GM12878 (cell line): ENCODE measurements around the gene NUDT3.

Experiments
- CTCF ChIP-seq, 3 experiments: IDR thresholded peaks in 2 of 3; conservative IDR thresholded peaks in 1 of 3; 2 replicates each; pipeline ENCODE4 v1.5.1; 2011; ENCODE audit warnings: low read depth in 3 of 3, low read length in 3 of 3, mild to moderate bottlenecking in 3 of 3, control low read depth in 2 of 3, moderate library complexity in 2 of 3, inconsistent platforms in 1 of 3, mixed read lengths in 1 of 3; ENCODE audit not compliant: control insufficient read depth in 2 of 3, insufficient read depth in 1 of 3; ENCODE audit errors: extremely low read depth in 1 of 3
- HDAC6 ChIP-seq: fragments of 200-600 bp; sonication (generic); IDR thresholded peaks from one replicate; pipeline ENCODE4 v1.8.0; 2017; ENCODE audit warnings: antibody characterized with exemption; ENCODE audit not compliant: unreplicated experiment
- IKZF2 ChIP-seq, 2 experiments: fragments of 450-650 bp; IDR thresholded peaks; 2 replicates each; pipeline ENCODE4 v1.6.1; 2017; ENCODE audit warnings: mild to moderate bottlenecking in 2 of 2, moderate library complexity in 2 of 2
- MLLT1 ChIP-seq: fragments of 450-650 bp; IDR thresholded peaks from 2 replicates; pipeline ENCODE4 v1.6.1; 2016; ENCODE audit warnings: mild to moderate bottlenecking
- MXI1 ChIP-seq: fragments of 150-350 bp; IDR thresholded peaks from 2 replicates; pipeline ENCODE4 v1.6.1; 2011; ENCODE audit warnings: low read depth, mild to moderate bottlenecking, inconsistent platforms, low read length, improper control_type of control experiment
- RAD21 ChIP-seq: IDR thresholded peaks from 2 replicates; pipeline ENCODE4 v1.6.1; 2011; ENCODE audit warnings: mild to moderate bottlenecking, low read depth, low read length, moderate library complexity; ENCODE audit not compliant: insufficient read depth
- REST ChIP-seq: IDR thresholded peaks from 2 replicates; pipeline ENCODE4 v1.6.1; 2012; ENCODE audit warnings: mild to moderate bottlenecking, low read depth, low read length
- SRF ChIP-seq, 2 experiments: IDR thresholded peaks; 2 replicates each; pipeline ENCODE4 v1.6.1; 2011; ENCODE audit warnings: low read depth in 2 of 2, low read length in 2 of 2, mild to moderate bottlenecking in 1 of 2, moderate library complexity in 1 of 2
- STAT1 ChIP-seq: fragments of 450-650 bp; conservative IDR thresholded peaks from 2 replicates; pipeline ENCODE4 v1.6.1; 2014; ENCODE audit warnings: antibody characterized with exemption, mild to moderate bottlenecking
- TARDBP ChIP-seq: IDR thresholded peaks from 2 replicates; pipeline ENCODE4 v1.6.1; 2016; ENCODE audit warnings: borderline replicate concordance
- ZBTB11 ChIP-seq: fragments of 450-650 bp; formaldehyde crosslinking; IDR thresholded peaks from 2 replicates; pipeline ENCODE4 v1.5.0; 2022; ENCODE audit warnings: mild to moderate bottlenecking, missing genetic modification characterization

GRCh38 chr6:34366639-34366921 lies 25.9 kb downstream of the NUDT3 start:
- TF ChIP-seq MLLT1: no peak
- no peak for TF ChIP-seq STAT1
- no peak for TF ChIP-seq CTCF (IDR thresholded peaks at IDR 0.05 in 2 of 3, conservative IDR thresholded peaks at IDR 0.05 in 1 of 3; ENCODE audit: control insufficient read depth in 2 of 3, extremely low read depth in 1 of 3, insufficient read depth in 1 of 3, low read depth in 3 of 3, low read length in 3 of 3)
- no peak for TF ChIP-seq RAD21
- TF ChIP-seq SRF (IDR thresholded peaks at IDR 0.05; ENCODE audit: low read depth in 2 of 2, low read length in 2 of 2): no peak
- TF ChIP-seq MXI1: no peak
- TF ChIP-seq REST: no peak
- TF ChIP-seq HDAC6: no peak
- TF ChIP-seq IKZF2 (IDR thresholded peaks at IDR 0.05): no peak
- no peak for TF ChIP-seq TARDBP
- no peak for TF ChIP-seq ZBTB11 (CRISPR knock-in tag)
